IPS-18c (cell line): ENCODE data around the gene KRT1.
"Not testable (repeated sequence)": the region's sequence is repeated elsewhere in the genome, so short reads cannot be mapped to it uniquely, and the experiment has no call there.

ENCODE experiments used
- H3K4me3 ChIP-seq: 2 replicates; pipeline ENCODE4 v1.7.0; 2013; ENCODE audit warnings: low read depth, mild to moderate bottlenecking, low read length, moderate library complexity; ENCODE audit not compliant: insufficient read depth
- H3K9me3 ChIP-seq: one replicate; pipeline ENCODE4 v1.6.1; 2013; ENCODE audit warnings: mild to moderate bottlenecking, low read length, moderate library complexity; ENCODE audit not compliant: control insufficient read depth, insufficient read depth

Gene KRT1

GRCh38 chr12:52673217-52673616 lies 7.0 kb downstream of the KRT1 start:
- H3K4me3 ChIP-seq = no peak overlapping the region
- H3K9me3 ChIP-seq = no peaks in the 10 kb centered on the region

DNA sequence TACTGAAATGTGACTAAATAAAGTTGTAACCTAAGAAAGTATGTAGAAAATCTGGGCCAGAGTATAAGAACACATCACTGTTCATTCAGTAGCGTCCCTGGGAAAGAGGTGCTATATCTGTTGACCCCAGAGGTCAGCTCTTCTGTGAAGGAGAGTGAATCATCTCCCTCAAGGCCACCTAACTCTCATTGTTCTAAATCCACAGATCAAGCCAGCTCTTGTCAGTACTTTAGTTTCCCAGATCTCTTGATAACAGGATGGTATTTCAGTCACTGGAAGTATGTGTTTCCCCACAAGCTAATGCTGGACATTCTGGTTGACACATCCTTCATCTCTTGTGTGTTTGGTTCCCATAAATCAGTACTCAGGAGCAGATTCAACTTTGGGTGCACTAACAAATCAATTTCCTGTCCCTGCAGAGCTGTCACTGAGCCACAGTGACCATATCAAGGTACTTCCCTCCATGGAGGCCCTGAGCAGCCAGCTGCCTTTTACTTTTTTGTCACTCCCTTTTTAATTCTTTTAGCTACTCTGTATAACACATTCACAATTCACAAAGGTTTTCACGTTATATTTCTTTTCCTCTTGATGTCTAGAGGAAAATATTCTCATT lies 7.8 kb downstream of the KRT1 start:
- H3K9me3 ChIP-seq = no peaks in the 10 kb centered on the region
- no peak overlapping the region for H3K4me3 ChIP-seq

DNA sequence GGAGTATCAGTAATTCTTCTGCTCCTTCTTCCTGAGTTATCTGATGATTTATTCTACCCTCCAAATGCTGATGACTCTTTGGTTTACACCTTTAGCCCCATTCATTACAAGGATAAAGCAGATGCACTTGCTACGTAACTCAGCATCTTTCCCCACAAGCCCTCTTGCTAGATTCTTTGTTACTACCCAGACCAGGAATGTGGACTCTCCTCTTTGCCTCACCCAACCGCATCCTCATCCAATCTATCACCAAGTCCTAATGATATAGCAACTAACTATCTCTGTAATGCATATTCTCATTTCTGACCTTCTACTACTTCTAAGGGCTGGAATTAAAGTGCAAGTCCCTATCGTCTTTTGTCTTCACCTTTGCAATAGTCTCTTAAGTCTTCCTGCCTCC lies 9.2 kb downstream of the KRT1 start:
- Histone ChIP-seq H3K9me3 (no peaks in the 10 kb centered on the region), H3K4me3 (no peak overlapping the region)

DNA sequence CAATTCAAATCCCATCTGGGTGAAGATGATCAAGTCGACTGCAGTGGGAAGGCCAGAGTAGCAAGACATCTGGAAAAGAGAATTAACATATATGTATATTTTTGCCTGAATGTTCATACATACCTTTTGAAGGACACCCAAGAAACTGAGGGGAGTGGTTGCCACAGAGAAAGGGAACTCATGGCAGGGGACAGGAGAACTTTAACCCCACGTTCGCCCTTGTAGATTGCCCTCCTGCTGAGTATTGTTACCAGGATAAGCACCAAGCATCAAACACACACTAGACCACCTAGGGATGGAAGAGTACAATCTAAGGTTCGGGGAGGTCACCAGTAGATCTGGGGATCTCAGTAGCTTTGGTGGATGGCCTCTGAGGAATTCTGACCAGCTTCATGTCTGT lies 9.7 kb downstream of the KRT1 start:
- Histone ChIP-seq H3K9me3 (no peaks in the 10 kb centered on the region), H3K4me3 (no peak overlapping the region)

GRCh38 chr12:52669941-52670340 lies 10.3 kb downstream of the KRT1 start:
- not testable (repeated sequence) for H3K9me3 ChIP-seq, H3K4me3 ChIP-seq

DNA sequence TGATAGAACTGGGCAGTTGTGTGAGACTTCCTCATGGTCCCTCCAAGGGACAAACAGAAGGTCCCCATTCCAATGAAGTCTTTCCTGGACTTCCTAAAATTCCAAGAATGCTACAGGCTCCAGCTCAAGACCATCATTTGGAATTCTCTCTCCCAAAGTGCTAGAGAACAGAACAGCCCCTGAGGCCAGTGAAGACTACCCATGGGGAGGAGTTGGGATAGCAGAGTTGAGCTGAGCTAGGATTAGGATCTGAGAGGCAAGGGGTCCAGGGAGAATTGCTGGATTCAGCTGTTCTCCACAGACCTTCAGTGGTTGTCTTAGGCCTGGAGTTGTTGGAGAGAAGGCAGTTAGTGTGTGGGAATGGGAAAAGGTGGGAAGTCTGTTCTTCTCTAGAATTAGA lies 10.8 kb downstream of the KRT1 start:
- H3K4me3 ChIP-seq = no peak overlapping the region

DNA sequence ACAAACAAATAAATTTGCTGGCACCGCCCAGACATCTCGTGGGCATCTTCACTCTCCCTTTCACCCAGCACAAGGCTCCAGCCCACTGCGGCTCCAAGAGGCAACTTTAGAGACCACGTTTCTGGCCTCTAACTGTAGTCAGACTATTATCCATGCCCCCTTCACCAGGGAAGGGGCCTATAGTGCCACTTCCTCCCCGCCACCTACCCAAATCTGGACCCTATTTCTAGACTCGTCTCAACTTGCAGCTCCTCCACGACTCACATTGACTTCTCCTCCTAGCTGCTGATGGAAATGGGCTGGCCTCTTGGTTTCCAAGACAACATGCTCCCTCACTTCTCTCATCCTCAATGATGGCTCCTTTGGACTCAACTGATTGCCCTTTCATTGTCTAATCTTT lies 12.3 kb downstream of the KRT1 start:
- Histone ChIP-seq H3K4me3 (no peak overlapping the region), H3K9me3 (no peaks in the 10 kb centered on the region)

More for the DNA sequence above, 10.8 kb downstream of the KRT1 start:
- H3K9me3 ChIP-seq = no peaks in the 10 kb centered on the region

DNA sequence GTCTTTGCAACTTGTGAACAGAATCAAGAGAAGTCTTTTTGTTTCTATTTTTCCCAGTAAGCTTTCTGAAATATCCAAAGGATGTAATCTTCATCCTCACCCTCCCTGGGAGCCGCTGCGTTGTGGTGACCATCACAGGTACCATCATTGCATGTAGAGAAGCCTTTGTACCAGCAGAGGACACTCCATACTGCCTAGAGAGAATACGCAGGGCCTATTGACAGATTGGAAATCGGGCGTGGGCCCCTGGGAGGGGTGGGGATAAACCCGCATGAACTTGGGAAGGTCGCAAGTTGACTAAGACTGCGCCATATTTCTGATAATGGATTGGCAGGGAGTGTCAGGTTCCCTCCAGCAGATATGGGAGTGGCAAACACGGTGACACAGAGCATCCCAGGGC lies 12.7 kb downstream of the KRT1 start:
- H3K9me3 ChIP-seq = no peaks in the 10 kb centered on the region
- H3K4me3 ChIP-seq = no peak overlapping the region

GRCh38 chr12:52666471-52666870 lies 13.7 kb downstream of the KRT1 start:
- H3K9me3 ChIP-seq = no peaks in the 10 kb centered on the region
- no peak overlapping the region for H3K4me3 ChIP-seq

DNA sequence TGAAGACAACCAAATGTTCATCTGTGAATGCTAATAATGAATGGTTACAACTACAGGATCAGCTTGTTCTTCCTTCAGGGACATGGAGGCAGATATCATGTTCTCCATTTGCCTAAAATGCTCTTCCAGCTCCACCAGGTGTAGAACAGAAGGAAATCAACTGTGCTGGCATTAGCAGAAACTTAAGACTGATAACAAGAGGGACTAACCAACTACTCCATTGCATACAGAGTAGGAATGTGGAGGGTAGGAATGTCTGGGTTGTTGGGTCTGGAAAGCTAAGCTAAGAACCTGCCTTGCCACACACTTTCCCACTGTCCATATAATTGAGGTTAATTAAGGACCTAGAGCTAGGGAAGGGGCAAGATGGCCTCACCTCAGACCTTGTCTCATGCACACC lies 16.8 kb downstream of the KRT1 start:
- Histone ChIP-seq H3K9me3 (no peaks in the 10 kb centered on the region), H3K4me3 (no peak overlapping the region)

DNA sequence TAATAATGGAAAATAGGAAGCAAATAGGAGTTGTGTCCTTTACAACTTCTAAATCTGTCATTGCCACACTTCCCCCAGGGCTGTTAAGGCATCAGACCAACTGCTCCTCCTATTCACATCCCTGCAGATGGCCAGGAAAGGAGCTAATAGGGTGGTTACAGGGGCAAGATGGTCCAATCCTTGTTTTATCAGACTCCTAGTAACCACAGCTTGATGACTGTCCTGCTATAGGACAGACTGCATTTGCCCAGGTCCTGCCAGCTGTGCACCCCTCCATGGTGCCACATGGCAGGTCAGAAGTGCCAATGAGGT lies 17.3 kb downstream of the KRT1 start:
- Histone ChIP-seq H3K4me3 (no peak overlapping the region), H3K9me3 (no peaks in the 10 kb centered on the region)

DNA sequence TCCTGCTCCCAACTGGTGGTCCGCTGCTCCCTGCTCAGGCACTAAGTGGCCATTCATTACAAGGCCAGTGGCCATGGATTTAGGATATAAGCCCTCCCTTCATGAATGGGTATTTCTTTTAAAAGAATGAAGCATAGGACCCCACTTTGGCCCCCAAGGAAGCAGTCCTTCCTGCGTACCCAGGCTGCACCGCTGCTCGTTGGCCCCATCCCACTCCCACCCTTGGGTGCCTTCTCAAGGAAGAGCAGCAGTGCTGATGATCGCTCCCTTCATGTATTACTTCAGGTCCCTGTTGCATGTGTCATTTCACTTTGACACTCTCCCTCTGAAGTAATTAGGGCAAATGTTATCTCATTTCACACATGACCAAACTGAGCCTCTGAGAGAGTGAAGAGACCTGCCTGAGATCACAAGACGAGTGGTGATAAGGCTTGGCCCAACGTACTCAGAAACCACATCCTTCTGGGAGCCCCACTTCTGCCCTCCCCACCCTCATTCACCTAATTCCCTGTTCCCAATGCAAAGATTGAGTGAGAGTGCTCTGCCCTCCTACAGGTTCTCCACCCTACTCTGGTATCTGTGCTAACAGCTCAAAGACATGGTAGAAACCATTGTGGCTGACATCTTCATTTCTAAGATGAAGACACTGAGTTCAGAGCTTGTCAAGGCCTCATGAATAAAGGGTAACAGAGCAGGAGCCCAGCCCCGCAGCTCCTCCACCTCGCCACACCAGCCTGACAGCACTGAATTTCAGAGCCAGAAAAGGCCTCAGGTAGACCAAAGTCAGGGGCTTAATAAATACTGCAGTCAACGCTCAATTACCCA lies 17.9 kb downstream of the KRT1 start:
- H3K4me3 ChIP-seq = no peak overlapping the region
- no peaks in the 10 kb centered on the region for H3K9me3 ChIP-seq

DNA sequence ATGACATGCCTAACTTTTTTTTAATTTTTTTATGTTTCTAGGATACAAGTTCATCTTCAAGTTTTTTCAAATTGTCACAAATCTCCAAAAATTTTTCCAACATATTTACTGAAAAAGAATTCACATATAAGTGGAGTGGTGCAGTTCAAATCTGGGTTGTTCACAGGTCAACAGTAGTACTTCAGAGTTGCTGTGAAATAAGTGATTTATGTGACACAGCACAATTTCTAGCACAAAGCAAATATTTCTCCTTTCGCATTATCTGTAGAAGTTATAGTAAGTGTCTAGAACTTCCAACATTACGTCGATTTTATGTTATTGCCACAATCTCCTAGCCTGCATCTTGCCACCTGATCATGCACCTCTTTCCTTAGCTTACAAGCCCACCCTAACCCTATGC lies 18.5 kb downstream of the KRT1 start:
- H3K4me3 ChIP-seq = no peak overlapping the region

GRCh38 chr12:52660934-52661499 lies 19.2 kb downstream of the KRT1 start:
- Histone ChIP-seq H3K4me3 (no peak overlapping the region), H3K9me3 (no peaks in the 10 kb centered on the region)

More for the DNA sequence above, 18.5 kb downstream of the KRT1 start:
- H3K9me3 ChIP-seq = no peaks in the 10 kb centered on the region

DNA sequence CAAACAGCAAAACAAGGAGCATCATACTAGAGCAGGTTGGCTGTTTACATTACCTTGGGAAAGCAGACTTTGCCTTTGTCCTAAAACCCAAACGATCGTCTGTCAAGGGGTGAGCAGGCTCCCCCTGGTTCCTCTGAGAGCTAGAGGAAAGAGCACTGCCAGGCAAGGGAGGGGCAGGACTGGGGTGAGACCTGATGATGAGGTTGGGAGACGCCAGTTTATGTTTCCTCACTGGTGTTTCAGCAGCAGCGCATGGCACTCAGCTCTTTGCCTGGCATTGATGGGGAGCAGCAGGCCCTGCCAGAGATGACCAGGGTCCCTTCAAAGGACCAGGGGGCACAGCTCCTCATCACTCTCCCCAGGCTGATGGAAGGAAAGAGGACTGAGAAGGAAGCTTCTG lies 20.3 kb downstream of the KRT1 start:
- no peaks in the 10 kb centered on the region for H3K9me3 ChIP-seq
- H3K4me3 ChIP-seq = no peak overlapping the region

GRCh38 chr12:52659395-52659794 lies 20.8 kb downstream of the KRT1 start:
- Histone ChIP-seq H3K9me3 (no peaks in the 10 kb centered on the region), H3K4me3 (no peak overlapping the region)

- H3K9me3 ChIP-seq = no peaks in the 10 kb centered on the region
- no peak overlapping the region for H3K4me3 ChIP-seq
Measured at GRCh38 chr12:52658196-52658595, 22.0 kb downstream of the KRT1 start.

DNA sequence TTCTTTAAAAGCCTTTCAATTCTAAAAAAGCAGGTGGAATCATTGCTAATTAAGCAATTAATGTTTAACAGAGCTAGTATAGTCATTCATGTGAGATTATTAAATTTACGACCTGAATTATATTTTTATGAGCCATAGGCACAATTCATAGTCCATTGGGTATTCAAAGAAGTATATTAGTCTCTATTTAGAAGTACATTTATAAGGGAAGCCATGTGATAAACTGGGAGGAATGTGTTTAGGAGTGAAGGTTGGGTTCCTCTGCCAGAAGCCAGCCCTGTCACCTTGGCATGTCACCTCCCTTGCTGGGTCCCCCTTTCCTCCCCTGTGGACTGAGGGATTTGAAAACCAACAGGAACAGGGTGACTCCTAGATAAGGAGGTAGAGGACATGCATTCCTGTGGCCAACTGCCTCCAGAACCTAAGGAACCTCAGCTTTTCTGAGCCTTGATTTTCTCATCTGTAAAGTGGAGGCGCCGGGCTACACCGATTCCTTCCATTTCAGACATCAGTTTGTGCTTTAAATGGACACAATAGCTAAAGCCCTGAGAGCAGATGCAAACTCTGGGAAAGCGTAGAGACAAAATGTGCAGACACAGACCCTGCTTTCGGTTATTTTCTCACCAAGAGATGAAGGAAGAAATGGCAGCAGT lies 22.8 kb downstream of the KRT1 start:
- no peak overlapping the region for H3K4me3 ChIP-seq
- no peaks in the 10 kb centered on the region for H3K9me3 ChIP-seq
